GM12801 (cell line): ENCODE measurements around the gene RABGAP1L.

Source experiments
- CTCF ChIP-seq: IDR thresholded peaks from one replicate; pipeline ENCODE4 v1.5.1; 2011; ENCODE audit warnings: control low read depth; ENCODE audit not compliant: insufficient read length; ENCODE audit errors: extremely low read depth

Gene RABGAP1L

GRCh38 chr1:174407665-174408064 is 248.3 kb downstream of the RABGAP1L start:
- TF ChIP-seq CTCF = no peak

DNA sequence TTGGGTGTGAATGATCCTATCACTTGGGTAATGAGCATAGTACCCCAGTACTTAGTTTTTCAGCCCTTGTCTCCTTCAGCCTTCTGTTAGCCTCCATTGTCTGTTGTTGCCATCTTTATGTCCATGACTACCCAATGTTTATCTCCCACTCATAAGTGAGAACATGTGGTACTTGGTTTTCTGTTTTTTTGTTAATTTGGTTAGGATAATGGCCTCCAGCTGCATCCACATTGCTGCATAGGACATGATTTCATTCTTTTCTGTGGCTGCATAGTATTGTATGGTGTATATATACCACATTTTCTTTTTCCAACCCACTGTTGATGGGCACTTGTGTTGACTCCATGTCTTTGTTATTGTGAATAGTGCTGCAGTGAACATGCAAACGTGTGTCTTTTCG is 248.8 kb downstream of the RABGAP1L start:
- TF ChIP-seq CTCF = no peak

DNA sequence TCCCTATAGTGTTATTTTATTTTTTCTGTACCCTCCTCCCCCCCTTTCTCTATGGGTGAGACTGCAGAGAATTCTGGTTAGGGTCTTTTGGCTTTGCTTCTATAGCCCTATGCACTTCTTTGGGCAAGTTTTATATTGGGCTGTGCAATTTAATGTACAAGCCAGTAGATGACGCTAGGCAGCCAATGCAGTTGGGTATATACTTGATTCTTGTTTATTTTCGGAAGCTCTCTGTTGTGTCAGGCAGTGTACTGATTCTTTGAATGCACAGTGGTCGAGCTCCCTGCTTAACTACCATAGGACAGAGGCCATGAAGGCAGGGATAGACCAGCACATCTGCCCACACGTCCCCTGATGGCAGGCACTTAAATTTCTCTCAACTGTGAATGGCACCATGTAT is 254.3 kb downstream of the RABGAP1L start:
- no peak for TF ChIP-seq CTCF

- no peak for TF ChIP-seq CTCF
These were observed 254.9 kb downstream of the RABGAP1L start for GRCh38 chr1:174414203-174414602.

DNA sequence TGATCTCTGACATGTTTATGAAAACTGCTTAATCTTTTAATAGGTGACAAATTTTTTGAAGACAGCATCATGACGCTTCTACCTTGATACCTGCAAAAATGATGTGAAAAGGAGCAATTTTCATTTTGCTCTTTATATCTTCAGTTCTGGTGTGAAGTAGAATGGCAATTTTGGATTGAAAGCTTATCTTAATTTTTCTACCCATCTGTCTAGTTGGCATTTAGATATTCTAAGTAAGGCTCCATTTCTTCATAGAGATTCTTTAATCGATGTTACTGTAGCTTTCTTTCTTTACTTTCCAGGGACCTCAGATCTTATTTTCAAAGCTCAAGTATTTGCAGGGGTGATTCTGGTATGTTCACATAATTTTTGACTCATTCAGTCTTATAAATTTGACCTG is 256.2 kb downstream of the RABGAP1L start:
- TF ChIP-seq CTCF = no peak

DNA sequence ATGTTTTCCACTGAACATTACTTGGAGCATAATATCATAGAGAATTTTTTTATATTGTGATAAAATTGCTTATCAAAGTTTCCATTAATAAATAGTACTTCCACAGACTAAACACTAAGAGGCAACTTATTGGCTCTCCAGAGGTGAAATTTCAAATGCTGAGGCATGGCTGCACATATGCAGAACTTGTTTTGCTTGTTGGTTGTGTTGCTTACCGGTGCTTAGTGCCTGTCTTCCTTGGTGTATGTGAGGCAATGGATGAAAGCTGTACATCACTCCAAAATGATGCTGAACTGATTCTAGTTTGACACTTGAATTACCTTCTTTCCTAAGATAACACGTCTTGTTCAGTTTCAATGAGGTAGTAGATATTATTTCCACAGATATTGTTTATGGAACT is 258.6 kb downstream of the RABGAP1L start:
- no peak for TF ChIP-seq CTCF

- TF ChIP-seq CTCF = no peak
These were observed 265.8 kb downstream of the RABGAP1L start for GRCh38 chr1:174425121-174425520.

DNA sequence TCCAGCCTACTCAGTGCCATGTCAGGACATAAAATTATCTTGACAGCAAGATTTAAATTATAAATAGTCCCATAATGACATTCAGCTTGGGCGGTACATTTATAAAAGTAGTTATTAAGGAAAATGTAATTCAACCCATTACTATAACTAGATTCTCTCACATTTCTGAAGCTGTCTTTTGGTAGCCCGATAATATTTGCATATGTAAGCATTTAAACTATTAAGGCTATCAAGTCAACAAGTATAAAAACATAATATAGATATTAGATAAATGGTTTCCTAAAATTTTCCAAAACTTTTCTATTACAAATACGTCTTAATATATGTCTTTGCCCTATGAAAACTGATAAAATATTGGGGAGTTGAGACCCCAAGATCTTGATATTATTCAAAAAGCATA is 266.8 kb downstream of the RABGAP1L start:
- TF ChIP-seq CTCF = no peak
